GM21717 (cell line): Measurements from ENCODE around the gene PLBD1.

Experiments
- ATAC-seq: cut with Tn5 transposase; IDR thresholded peaks from one replicate; pipeline ENCODE4 v1.9.1; 2021; ENCODE audit warnings: mild to moderate bottlenecking, moderate library complexity; ENCODE audit not compliant: unreplicated experiment

The PLBD1 gene, protein sequence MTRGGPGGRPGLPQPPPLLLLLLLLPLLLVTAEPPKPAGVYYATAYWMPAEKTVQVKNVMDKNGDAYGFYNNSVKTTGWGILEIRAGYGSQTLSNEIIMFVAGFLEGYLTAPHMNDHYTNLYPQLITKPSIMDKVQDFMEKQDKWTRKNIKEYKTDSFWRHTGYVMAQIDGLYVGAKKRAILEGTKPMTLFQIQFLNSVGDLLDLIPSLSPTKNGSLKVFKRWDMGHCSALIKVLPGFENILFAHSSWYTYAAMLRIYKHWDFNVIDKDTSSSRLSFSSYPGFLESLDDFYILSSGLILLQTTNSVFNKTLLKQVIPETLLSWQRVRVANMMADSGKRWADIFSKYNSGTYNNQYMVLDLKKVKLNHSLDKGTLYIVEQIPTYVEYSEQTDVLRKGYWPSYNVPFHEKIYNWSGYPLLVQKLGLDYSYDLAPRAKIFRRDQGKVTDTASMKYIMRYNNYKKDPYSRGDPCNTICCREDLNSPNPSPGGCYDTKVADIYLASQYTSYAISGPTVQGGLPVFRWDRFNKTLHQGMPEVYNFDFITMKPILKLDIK

DNA sequence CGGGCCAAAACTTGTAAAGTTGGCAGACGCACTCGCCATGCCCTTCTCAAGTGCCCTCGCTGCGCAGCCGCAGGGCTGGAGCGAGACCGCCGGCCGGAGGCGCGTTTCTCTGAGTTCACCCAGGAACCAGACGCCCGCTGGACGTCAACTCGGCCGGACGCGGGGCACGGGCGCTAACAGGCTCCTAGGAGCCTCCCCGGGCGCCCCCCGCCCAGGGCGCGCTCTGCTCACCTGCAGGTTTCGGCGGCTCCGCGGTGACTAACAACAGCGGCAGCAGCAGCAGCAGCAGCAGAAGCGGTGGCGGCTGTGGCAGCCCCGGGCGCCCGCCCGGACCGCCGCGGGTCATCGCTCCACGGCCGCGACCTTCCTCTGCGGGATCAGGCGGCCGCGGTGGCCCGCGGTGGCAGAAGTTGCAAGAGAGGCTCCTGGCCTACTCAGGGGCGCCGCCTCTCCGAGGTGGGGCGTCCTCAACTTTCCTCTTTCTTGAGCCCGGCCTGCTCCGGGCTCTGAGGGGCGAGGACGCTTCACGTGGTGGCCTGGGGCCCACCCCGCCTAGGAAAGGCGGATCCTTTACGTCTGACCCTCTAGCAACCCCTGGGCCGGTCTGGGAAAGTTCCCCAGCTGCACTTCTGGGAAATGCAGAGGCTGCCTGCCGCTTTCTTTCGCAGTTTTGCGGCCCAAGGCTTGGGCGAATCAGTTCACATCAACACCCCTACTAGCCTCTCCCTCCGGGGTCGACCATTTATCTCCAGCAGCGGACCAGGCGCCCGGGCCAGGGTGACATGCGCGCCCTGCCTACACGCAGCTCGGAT lies at the start of gene PLBD1:
TSS of gene PLBD1 (minus strand) at position 533 of the 812 bp plus-strand sequence. CDS start at position 346, 187 bp downstream.
- no peak for ATAC-seq

DNA sequence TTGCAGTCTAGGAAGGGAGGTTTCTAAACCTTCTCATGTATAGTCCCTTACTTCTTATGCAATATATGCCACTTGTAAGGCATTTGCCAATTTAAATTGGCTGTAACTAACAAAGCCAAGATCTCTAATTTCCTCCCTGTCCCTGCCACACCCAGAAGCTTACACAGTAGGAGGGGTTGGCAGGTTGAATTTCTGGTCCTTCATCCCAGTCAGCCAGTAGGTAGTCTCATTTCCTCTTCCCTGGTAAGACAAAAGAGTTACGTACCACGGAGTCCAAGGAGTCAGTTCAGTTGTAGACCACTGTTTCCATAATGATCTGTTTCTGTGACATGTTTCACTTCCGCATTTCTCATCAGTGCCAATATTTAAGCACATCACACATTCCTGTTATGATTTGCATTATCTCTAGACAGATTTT lies 47.0 kb upstream of the PLBD1 start:
- peak; percentile 61 for ATAC-seq

DNA sequence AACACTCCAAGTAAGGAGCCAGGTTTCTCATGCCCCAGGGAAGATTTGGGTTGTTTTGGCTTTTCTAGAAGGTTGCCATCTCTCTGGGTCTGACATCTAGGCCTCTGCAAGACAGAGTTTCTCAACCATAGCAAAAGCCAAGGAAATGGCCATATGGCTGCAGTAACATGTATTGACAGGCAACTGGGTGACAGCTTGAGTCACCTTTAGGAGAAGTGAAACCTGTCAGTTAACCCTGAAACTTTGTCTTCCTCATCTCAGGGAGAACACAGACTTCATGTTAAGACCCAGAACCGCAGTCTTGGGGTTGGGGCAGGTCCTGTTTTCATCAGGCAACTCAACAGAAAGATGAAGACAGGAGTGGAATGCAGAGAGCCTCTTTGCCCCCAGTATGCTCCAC lies 46.0 kb upstream of the PLBD1 start:
- ATAC-seq = peak; percentile 95

DNA sequence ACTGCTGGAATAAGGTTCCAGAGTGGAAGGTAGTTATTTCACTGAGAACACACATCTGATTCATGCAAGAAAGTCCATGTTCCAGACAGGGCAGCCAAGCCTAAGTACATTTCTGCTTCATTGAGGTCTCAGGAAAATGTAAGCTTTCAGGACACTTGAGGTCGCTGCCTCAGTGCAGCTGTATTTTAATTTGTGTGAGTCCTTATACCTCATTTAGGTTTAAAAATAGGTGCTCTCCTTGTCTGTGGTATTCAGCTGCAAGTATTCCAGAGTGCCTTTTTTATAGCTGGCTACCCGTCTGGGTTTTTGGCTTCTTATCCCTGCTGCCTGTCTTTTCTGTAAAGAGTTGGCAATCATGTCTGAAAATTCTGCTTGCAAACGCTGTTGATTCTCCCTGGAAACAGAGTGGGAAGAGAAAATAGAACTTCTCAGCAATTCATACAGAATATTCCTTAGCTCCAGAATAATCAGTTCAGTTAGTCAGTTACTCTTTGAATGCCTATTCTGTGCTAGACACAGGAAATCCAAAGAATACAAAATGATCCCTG lies 45.3 kb upstream of the PLBD1 start:
- ATAC-seq = no peak

DNA sequence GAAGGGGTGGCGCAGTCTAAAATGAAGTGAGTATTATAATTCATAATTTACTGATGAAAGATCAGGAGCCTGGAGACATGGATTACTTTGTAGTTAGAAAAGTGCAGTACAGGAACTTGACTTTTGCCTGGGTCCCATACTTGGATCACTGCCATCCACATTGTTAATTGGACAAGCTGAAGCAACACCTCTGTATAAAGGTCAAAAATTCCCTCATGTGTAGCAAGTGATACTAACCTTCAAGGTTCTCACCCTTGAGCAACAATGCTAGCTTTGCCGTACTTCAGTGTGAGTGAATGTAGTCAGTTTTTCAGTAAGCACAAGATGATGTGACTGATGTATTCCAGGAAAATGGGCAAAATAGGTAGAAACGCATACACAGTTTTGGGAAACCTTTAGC lies 44.6 kb upstream of the PLBD1 start:
- no peak for ATAC-seq

DNA sequence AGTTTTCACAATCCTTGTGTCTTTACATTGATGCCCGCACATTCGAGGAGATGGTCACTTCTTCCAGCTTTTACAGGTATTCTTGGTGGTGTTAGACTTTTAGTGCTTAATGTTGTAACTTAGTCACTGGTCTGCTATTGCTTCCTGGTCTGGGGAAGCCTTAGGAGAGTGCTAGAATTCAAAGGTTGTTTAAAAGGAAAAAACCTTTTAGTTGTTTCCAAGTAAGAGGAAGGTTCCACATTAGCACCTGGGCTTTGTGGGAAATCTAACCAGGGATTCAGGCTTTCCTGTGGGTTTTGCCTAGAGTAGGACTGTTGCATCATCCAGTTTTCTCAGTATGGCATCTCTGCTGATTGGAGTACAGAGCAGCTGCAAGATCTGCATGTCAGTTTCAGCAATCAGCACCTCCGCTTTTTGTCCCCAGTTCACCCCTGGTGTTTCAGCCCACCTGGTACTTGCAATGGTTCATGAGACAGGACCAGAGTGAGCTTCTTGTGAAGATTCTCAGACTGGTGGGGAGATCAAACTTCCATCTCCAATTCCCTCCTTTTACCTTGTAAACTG lies 44.0 kb upstream of the PLBD1 start:
- ATAC-seq = no peak

DNA sequence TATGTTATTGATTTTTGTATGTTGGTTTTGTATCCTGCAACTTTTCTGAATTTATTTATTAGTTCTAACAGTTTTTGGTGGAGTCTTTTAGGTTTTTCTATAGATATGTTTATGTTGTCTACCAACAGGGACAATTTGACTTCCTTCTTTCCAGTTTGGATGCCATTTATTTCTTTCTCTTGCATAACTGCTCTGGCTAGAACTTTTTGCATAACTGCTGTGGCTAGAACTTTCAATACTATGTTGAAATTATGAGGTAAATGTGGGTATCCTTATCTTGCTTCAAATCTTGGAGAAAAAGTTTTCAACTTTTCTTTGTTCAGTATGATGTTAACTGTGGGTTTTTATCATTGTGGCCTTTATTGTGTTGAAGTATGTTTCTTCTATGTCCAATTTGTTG lies 39.9 kb upstream of the PLBD1 start:
- ATAC-seq = no peak

DNA sequence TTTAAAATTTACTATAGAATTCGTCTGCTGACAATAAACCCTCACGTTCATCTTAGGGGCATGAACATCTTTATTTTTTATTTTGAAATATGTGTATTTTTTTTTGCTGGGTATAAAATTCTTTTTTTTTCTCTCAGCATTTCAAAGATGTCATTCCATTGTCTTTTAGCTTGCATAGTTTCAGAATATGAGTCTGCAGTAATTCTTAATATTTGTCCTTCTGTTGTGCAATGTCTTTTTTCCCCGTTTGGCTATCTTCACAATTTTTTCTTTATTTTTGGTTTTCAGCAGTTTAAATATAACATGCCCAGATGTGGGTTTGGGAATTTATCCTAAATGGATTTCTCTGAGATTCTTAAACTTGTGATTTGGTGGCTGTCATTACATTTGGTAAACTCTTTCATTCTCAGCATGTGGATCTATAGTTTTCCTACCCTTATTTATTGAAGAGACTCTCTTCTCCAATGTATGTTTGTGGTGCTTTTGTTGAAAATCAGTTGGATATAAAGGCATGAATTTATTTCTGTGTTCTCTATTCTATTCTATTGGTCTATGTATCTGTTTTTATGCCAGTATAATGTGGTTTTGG lies 37.8 kb upstream of the PLBD1 start:
- no peak for ATAC-seq

DNA sequence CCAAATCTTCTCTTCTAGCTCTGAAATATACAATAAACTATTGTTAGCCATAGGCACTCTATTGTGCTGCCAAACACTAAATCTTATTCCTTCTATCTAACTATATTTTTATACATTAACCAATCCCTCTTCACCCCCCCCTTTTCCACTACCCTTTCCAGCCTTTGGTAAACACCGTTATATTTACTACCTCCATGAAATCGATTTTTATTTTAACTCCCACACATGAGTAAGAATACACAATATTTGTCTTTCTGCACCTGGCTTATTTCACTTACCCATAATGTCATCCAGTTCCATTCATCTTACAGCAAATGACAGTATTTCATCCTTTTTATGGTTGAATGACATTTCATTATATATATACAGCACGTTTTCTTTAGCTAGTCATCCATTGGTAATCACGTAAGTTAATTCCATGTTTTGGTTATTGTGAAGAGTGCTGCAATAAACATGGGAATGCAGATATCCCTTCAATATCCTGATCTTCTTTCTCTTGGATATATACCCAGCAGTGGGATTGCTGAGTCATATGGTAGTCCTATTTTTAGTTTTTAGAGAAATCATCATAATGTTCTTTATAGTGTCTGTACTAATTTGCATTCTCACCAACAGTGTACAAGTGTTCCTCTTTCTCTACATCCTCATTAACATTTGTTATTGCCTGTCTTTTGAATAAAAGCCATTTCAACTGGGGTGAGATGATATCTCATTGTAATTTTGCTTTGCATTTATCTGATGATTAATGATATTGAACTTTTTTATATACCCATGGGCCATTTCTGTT lies 34.2 kb upstream of the PLBD1 start:
- no peak for ATAC-seq

DNA sequence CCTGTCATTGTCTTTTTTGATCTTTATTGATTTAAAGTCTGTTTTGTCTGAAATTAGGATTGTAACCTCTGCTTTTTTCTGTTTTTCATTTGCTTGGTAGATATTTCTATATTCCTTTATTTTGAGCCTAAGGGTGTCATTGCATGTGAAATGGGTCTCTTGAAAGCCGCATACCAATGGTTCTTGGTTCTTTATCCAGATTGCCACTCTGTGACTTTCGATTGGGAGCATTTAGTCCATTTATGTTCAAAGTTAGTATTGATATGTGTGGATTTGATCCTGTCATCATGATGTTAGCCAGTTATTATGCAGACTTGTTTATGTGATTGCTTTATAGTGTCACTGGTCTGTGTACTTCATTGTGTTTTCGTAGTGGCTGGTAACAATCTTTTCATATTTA lies 29.8 kb upstream of the PLBD1 start:
- no peak for ATAC-seq

DNA sequence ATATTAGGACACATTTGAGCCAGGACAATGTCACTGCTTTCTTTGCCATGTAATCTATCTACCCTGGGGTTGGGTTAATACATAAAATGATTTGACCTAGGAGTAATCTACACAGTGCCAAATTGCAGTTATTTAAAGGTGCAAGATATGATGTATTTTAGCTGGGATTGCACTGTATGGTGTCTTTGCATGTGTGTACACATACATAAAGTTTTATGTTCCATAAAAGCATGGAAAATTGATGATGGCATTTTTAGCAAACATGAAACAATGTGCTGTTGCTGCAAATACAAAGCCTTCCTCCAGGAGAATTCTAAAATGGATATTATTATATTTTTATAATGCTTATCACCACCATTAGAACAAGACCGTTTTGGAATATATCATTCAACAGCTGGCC lies 24.0 kb upstream of the PLBD1 start:
- ATAC-seq = no peak

DNA sequence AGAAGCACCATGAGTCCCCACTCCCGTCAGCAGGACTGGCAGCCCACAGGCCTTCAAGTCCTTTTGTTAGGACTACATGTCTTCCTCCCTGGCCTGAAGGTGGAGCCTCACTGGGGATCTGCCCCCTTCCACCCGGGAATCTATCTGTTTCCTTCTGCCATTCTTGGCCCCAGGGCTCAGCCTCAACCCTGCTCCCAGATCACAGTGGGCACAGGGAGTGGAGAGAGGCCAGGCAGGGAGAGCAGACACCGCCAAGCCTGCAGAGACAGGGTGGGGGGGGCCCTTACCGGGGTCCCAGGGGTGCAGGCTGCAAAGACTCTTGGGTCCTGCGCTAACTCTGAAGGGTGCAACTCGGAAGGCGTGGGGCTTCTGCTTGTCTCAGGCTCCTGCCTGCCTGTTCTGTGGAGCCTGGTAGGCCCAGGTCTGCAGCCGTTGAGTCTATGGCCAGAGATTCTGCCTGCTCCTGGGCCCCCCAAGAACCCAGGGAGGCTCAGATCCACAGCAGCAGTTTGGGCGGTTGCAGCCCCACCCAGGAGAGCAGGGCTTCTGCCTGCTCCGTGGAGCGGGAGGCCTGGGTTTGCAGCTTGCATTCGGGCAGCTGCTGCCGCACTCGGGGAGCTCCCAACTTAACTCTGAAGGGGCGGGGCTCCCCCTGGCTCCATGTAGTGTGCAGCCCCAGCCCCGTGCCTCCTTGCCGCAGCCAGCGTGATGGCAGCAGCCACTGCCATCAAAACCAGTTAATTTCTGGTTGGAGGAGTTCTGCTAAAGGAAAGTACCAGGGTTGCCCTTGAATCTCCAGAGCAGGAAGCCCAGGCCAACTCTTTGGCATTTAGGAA lies 21.7 kb upstream of the PLBD1 start:
- no peak for ATAC-seq

DNA sequence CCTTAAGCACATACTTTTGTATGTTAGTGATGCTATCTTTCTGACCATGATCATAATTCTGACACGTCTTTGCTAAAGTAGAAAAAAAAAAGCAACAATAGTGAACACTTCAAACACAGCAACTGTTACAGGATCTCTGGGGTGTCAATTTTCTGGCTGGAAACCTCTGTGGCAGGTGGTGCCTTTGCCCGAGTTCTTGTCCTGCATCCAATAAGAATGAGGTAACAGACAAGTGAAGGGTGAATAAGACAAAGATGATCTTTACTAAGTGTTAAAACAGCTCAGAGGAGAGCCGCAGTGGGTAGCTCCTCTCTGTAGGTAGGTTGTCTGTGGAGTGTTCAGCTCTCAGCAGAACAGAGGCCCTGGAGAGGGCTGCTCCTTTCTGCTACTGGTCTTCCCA lies 20.9 kb upstream of the PLBD1 start:
- no peak for ATAC-seq

DNA sequence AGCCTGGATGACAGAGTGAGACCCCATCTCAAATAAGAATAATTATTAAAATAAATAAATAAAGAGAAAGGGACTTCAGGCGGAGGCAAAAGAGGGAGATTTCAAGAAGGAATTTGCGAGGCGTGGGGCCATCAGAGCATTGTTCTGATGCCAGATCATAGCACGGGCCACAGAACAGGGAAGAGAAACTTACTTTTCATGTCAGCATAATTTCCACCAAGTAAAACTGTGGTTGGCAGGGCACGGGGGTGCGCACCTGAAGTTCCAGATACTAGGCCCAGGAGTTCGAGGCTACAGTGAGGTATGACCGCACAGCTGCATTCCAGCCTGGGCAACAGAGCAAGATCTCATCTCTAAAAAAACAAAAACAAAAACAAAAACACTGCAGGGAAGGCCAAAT lies 11.0 kb upstream of the PLBD1 start:
- no peak for ATAC-seq

DNA sequence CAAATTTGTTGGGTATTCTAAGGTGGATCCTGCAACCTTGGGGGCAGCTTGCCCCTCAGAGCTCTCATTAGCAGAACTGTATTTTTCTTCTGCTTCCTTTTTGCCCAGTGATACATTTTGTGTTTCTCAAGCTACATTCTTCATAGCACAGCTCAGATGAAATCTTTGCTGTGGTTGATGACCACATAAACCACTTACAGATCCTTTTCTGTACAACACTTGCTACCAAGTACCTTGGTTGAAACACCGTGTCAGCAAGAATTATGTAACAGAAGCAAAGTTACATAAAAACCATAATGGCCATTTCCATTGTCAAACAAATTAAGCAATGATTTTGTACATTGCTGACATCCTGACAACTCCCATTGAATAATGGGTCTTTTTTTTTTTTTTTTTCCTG lies 9.7 kb upstream of the PLBD1 start:
- ATAC-seq = no peak

DNA sequence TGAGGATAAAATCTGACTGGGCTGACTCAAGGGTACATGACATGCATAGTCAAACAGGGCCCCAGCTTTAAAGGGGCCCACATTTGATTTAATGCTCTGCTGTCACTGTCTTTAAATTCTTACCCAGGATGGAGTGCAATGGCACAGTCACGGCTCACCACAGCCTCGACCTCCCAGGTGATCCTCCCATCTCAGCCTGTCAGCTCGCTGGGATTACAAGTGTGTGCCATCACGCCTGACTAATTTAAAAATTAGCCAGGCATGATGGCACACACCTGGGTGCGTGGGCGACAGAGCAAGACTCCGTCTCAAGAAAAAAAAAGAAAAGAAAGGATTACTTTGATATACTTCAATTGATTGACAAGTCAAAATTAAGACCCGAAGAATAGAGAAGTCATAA lies 9.2 kb upstream of the PLBD1 start:
- ATAC-seq = no peak

DNA sequence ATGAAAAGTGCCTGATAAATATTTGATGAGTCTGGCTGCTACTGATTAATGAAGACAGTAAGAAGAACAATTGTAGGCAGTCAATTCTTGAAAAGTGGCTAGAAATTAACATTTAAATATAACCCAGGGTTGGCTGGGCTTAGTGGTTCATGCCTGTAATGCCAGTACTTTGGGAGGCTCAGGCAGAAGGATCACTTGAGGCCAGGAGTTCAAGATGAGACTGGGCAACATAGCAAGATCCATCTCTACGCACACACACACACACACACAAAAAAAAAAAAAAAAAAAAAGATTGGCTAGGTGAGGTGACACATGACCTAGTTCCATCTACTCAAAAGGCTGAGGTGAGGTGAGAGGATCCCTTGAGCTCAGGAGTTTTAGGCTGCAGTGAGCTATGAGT lies 7.9 kb upstream of the PLBD1 start:
- ATAC-seq = no peak

DNA sequence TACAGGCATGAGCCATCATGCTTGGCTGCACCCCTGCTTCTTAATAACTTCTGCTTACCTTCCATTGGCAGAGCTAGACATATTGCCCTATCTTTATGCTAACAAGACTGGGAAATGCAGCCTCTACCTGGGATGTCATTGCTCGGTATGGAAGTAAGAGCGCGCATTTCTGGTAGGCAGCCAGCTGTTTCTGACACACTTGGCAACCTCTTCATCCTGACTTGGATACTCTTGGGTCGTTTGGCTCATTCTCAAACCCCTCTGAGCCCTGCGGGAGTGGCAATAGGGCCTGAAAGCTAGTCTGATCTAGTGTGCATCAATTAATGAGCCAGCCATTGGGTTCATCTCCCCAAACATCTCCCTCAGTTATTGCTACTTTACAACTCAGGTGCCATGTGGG lies 5.4 kb upstream of the PLBD1 start:
- no peak for ATAC-seq

DNA sequence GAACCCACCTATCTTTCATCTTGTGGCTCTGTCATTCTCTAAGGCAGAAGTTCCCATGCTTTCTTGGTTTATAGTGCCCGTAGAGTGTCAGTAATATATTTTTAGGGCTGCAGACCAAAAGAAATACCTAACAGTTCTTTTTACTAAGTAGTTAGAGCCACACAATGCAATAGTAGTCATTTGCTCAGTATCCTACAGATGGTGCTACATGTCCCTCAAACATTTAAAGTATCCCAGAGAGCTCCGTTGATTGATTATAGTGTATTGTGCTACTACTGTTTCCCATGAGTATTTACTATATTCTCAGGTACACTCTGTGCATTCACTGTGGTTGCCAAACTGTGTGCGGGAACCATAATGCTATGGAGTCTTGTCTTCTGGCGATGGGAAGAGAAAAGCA lies 4.7 kb upstream of the PLBD1 start:
- no peak for ATAC-seq
